ENCODE results near the gene MTMR12.

MTMR12 gene

DNA sequence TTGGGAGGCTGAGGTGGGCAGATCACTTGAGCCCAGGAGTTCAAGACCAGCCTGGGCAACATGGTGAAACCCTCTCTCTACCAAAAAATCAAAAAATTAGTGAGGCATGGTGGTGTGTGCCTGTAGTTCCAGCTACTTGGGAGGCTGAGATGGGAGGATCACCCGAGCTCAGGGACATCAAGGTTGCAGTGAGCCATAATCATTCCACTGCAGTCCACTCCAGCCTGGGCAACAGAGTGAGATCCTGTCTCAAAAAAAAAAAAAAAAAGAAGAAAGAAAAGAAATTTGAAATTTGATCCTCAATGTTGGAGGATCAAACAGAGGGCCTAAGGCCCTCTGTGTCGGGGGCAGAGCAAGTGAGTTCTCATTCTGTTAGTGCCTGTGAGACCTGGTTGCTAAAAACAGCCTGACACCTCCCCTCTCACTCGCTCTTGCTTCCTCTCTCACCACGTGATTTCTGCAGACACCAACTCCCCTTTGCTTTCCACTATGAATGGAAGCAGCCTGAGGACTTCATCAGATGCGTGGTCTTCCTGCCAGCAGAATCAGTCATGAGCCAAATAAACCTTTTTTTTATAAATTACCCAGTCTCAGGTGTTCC is 130.2 kb downstream of the MTMR12 start:
- no peak for DNase-seq
- no peaks in the 10 kb centered on the region for H3K36me3 ChIP-seq (ENCODE audit: control insufficient read depth, insufficient read depth, low read length)
- H3K9me3 ChIP-seq (ENCODE audit: control insufficient read depth, low read length): no peaks in the 10 kb centered on the region
- no peak overlapping the region for H3K27ac ChIP-seq (ENCODE audit: insufficient read depth, low read length, poor library complexity, severe bottlenecking)
- no peak overlapping the region for H3K4me3 ChIP-seq (ENCODE audit: insufficient read depth, low read depth, low read length, poor library complexity, severe bottlenecking)
- H3K27me3 ChIP-seq (replicated peaks; ENCODE audit: control insufficient read depth, insufficient read depth, low read length, poor library complexity, severe bottlenecking): no peaks in the 10 kb centered on the region
- no peaks in the 10 kb centered on the region for H3K4me1 ChIP-seq (ENCODE audit: control insufficient read depth, insufficient read depth, low read length, poor library complexity, severe bottlenecking)
